DND-41 (cell line): ENCODE data around the gene EFNA3.

Experiments
- ATAC-seq: fragments of 200-7000 bp; cut with Tn5 transposase; 3 replicates; pipeline ENCODE4 v1.9.1; 2021; ENCODE audit warnings: low read depth; ENCODE audit not compliant: insufficient read depth
- DNase-seq: peaks from one replicate; pipeline ENCODE4 v3.0.0-alpha.2; 2020
- H2AFZ ChIP-seq: 2 replicates; pipeline ENCODE4 v1.6.0; 2012; ENCODE audit warnings: low read depth, low read length
- H3K27ac ChIP-seq: 2 replicates; pipeline ENCODE4 v1.5.1; 2012; ENCODE audit warnings: low read length, inconsistent platforms
- H3K27me3 ChIP-seq: fragments of 200-600 bp; sonication (generic); 2 replicates; pipeline ENCODE4 v1.6.0; 2012; ENCODE audit warnings: low read length, mild to moderate bottlenecking, inconsistent platforms; ENCODE audit not compliant: insufficient read depth, poor library complexity
- H3K36me3 ChIP-seq: 2 replicates; pipeline ENCODE4 v1.5.1; 2012; ENCODE audit warnings: low read length, inconsistent platforms; ENCODE audit not compliant: insufficient read depth
- H3K4me1 ChIP-seq: 2 replicates; pipeline ENCODE4 v1.5.1; 2012; ENCODE audit warnings: mild to moderate bottlenecking, low read length; ENCODE audit not compliant: insufficient read depth
- H3K4me2 ChIP-seq: 2 replicates; pipeline ENCODE4 v1.6.0; 2012; ENCODE audit warnings: mild to moderate bottlenecking, moderate library complexity, low read length, inconsistent platforms; ENCODE audit not compliant: insufficient read depth
- H3K4me3 ChIP-seq, 2 experiments: fragments of 200-600 bp in 1 of 2; shearing (Covaris generic) in 1 of 2; 2 replicates each; pipeline ENCODE4 v1.5.1; 2012 to 2016; ENCODE audit warnings: inconsistent platforms in 2 of 2, low read length in 2 of 2, mild to moderate bottlenecking in 2 of 2, low read depth in 1 of 2, moderate library complexity in 1 of 2
- H3K79me2 ChIP-seq: 2 replicates; pipeline ENCODE4 v1.6.0; 2012; ENCODE audit warnings: low read length, inconsistent platforms; ENCODE audit not compliant: insufficient read depth
- H3K9ac ChIP-seq: 2 replicates; pipeline ENCODE4 v1.6.0; 2012; ENCODE audit warnings: low read depth, mild to moderate bottlenecking, inconsistent platforms, low read length, moderate library complexity
- H3K9me3 ChIP-seq: 2 replicates; pipeline ENCODE4 v1.5.1; 2012; ENCODE audit warnings: low read length, moderate library complexity, mild to moderate bottlenecking, inconsistent platforms; ENCODE audit not compliant: insufficient read depth, severe bottlenecking
- H4K20me1 ChIP-seq: 2 replicates; pipeline ENCODE4 v1.6.0; 2012; ENCODE audit warnings: low read length; ENCODE audit not compliant: insufficient read depth
- CTCF ChIP-seq: IDR thresholded peaks from 2 replicates; pipeline ENCODE4 v1.5.1; 2012; ENCODE audit warnings: borderline replicate concordance, low read length, moderate library complexity, mild to moderate bottlenecking; ENCODE audit not compliant: poor library complexity, severe bottlenecking; ENCODE audit errors: extremely low read depth
- EZH2 ChIP-seq: IDR thresholded peaks from 3 replicates; pipeline ENCODE4 v1.6.1; 2012; ENCODE audit warnings: borderline replicate concordance, low read depth, mild to moderate bottlenecking, moderate library complexity, low read length, inconsistent platforms; ENCODE audit not compliant: severe bottlenecking

The EFNA3 gene

GRCh38 chr1:155077346-155077745, 1.3 kb upstream of the EFNA3 start:
- peaks cover 59% of the 10 kb centered on the region for H3K27me3 ChIP-seq
- no peak overlapping the region for H3K4me2 ChIP-seq
- H3K9ac ChIP-seq: no peak overlapping the region
- no peak overlapping the region for H3K27ac ChIP-seq
- H3K9me3 ChIP-seq: no peaks in the 10 kb centered on the region
- ATAC-seq (no peak), DNase-seq (no peak)
- H3K4me3 ChIP-seq: no peak overlapping the region
- peaks cover 34% of the 10 kb centered on the region for H3K4me1 ChIP-seq
- no peak overlapping the region for H2AFZ ChIP-seq
- H3K36me3 ChIP-seq: no peaks in the 10 kb centered on the region
- TF ChIP-seq EZH2: no peak
- TF ChIP-seq CTCF: no peak
- H4K20me1 ChIP-seq: peaks cover 28% of the 10 kb centered on the region
- no peaks in the 10 kb centered on the region for H3K79me2 ChIP-seq

- Histone ChIP-seq H3K36me3 (no peaks in the 10 kb centered on the region), H4K20me1 (peaks cover 30% of the 10 kb centered on the region), H3K9ac (no peak overlapping the region), H3K4me2 (no peak overlapping the region; the same call in 1 of the 2 replicates), H3K9me3 (no peaks in the 10 kb centered on the region), H3K79me2 (no peaks in the 10 kb centered on the region), H3K4me3 (no peak overlapping the region), H3K4me1 (peaks cover 34% of the 10 kb centered on the region), H3K27ac (no peak overlapping the region), H3K27me3 (peaks cover 65% of the 10 kb centered on the region), H2AFZ (no peak overlapping the region)
- TF ChIP-seq CTCF (no peak), EZH2 (no peak)
- DNase-seq (no peak), ATAC-seq (no peak)
These were observed 735 bp upstream of the EFNA3 start for GRCh38 chr1:155077758-155078445.

- Histone ChIP-seq H2AFZ (no peak overlapping the region), H3K4me3 (peak overlapping the region in 1 of 2 experiments; percentile 48; a peak in 2 of 4 replicates), H3K9ac (peak overlapping the region; percentile 49; the same call in 1 of the 2 replicates), H3K27me3 (peaks cover 73% of the 10 kb centered on the region), H3K79me2 (no peaks in the 10 kb centered on the region), H4K20me1 (peaks cover 36% of the 10 kb centered on the region), H3K36me3 (no peaks in the 10 kb centered on the region), H3K4me2 (peak overlapping the region; percentile 67), H3K4me1 (peaks cover 38% of the 10 kb centered on the region), H3K9me3 (no peaks in the 10 kb centered on the region), H3K27ac (no peak overlapping the region)
- DNase-seq (no peak), ATAC-seq (peak; percentile 8; the same call in 1 of the 3 replicates)
- TF ChIP-seq EZH2 (peak; percentile 77), CTCF (no peak)
These were observed 511 bp downstream of the EFNA3 start for GRCh38 chr1:155079210-155079486.
